ENCODE data around the gene PTTG1IP2. TPM values are rescaled to one million over a fixed set of nuclear protein-coding genes. Genes with fewer than 3 reads are reported as not detected.

The PTTG1IP2 gene
- total and polyA plus RNA-seq, 12 donors: not detected

DNA sequence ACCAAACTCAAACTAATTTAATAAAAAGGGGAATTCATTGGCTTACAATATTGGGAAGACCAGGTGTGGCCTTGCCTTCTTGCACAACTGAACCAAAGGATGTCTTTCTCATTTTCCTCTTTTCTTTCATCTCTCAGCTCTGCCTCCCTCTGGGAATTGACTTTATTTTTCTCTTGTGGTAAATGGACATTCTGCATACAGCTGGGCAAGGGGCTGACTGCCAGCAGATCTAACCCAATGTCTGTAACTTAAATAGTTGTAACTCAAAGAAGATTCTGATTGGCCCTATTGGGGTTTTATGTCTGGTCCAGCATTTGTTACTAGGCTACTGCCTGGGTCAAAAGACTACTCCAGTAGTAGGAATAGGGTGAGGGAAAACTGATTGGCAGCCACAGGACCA is 15.3 kb downstream of the PTTG1IP2 start:
- DNase-seq (no peak), ATAC-seq (no peak)
- no peaks in the 10 kb centered on the region for H3K9me3 ChIP-seq
- no peak overlapping the region for H3K4me3 ChIP-seq
- H3K36me3 ChIP-seq: no peaks in the 10 kb centered on the region
- no peak overlapping the region for H3K27ac ChIP-seq
- TF ChIP-seq, protein P1, sequence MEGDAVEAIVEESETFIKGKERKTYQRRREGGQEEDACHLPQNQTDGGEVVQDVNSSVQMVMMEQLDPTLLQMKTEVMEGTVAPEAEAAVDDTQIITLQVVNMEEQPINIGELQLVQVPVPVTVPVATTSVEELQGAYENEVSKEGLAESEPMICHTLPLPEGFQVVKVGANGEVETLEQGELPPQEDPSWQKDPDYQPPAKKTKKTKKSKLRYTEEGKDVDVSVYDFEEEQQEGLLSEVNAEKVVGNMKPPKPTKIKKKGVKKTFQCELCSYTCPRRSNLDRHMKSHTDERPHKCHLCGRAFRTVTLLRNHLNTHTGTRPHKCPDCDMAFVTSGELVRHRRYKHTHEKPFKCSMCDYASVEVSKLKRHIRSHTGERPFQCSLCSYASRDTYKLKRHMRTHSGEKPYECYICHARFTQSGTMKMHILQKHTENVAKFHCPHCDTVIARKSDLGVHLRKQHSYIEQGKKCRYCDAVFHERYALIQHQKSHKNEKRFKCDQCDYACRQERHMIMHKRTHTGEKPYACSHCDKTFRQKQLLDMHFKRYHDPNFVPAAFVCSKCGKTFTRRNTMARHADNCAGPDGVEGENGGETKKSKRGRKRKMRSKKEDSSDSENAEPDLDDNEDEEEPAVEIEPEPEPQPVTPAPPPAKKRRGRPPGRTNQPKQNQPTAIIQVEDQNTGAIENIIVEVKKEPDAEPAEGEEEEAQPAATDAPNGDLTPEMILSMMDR (IDR thresholded peaks at IDR 0.05): no peak
- intact Hi-C loops (cut with DNase I): no loop called here
- H3K27me3 ChIP-seq: no peaks in the 10 kb centered on the region
- H3K4me1 ChIP-seq: no peaks in the 10 kb centered on the region

GRCh38 chr7:90485734-90486316 is 16.4 kb downstream of the PTTG1IP2 start:
- ATAC-seq: no peak
- Histone ChIP-seq H3K27ac (no peak overlapping the region), H3K9me3 (no peaks in the 10 kb centered on the region), H3K27me3 (no peaks in the 10 kb centered on the region), H3K4me3 (no peak overlapping the region), H3K36me3 (no peaks in the 10 kb centered on the region), H3K4me1 (no peaks in the 10 kb centered on the region)
- TF ChIP-seq, protein P1 (IDR thresholded peaks at IDR 0.05): no peak
- no peak for DNase-seq
- intact Hi-C loops (cut with DNase I): no loop called here
- WGBS, 2 donors: 84 to 88% methylated on average over 6 of the region's 6 CpGs

DNA sequence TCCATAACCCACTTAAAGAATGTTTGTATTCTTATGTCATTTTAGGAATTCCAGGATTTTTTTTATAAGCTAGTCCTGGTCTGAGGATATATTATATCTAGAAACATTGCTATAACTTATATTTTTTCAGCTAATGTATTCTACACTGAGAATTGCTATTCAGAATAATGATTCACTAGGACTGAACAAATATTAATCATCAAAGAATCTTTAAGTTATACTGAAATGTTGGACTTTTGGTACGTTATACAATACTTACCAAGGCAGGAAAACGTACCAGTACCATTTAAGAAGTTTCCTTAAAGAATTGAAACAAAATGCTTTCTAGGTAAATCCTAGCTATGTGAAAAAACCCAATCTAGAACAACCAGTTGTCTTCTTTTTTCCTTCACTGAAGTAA is 18.4 kb downstream of the PTTG1IP2 start:
- DNase-seq: no peak
- intact Hi-C loops (cut with DNase I): no loop called here
- Histone ChIP-seq H3K4me3 (no peak overlapping the region), H3K27me3 (no peaks in the 10 kb centered on the region), H3K4me1 (no peaks in the 10 kb centered on the region), H3K27ac (no peak overlapping the region), H3K36me3 (no peaks in the 10 kb centered on the region), H3K9me3 (no peaks in the 10 kb centered on the region)
- ATAC-seq: no peak
- TF ChIP-seq, protein P1 (IDR thresholded peaks at IDR 0.05): no peak
- WGBS, 2 donors: 63 to 82% methylated on average over 2 of the region's 2 CpGs

- DNase-seq: no peak
- TF ChIP-seq, protein P1 (IDR thresholded peaks at IDR 0.05): no peak
- 80 to 98% methylated on average over 1 of the region's 1 CpG for WGBS, 2 donors
- no peaks in the 10 kb centered on the region for H3K9me3 ChIP-seq
- H3K27ac ChIP-seq: no peak overlapping the region
- H3K4me3 ChIP-seq: no peak overlapping the region
- no peaks in the 10 kb centered on the region for H3K27me3 ChIP-seq
- intact Hi-C loops (cut with DNase I): no loop called here
- no peaks in the 10 kb centered on the region for H3K4me1 ChIP-seq
- no peak for ATAC-seq
- no peaks in the 10 kb centered on the region for H3K36me3 ChIP-seq
Measured at GRCh38 chr7:90488220-90488619, 18.8 kb downstream of the PTTG1IP2 start.
